KMS-11 (cell line): ENCODE results near the gene UCP3.

ENCODE experiments used
- H2AFZ ChIP-seq: fragments of 200-600 bp; sonication (generic); 2 replicates; pipeline ENCODE4 v1.6.1; 2016; ENCODE audit warnings: antibody characterized with exemption, mixed run types, low read depth
- H3K27ac ChIP-seq: fragments of 200-600 bp; sonication (generic); 2 replicates; pipeline ENCODE4 v1.6.1; 2016; ENCODE audit warnings: mild to moderate bottlenecking, mixed run types
- H3K27me3 ChIP-seq: fragments of 200-600 bp; sonication (generic); 2 replicates; pipeline ENCODE4 v1.6.1; 2017; ENCODE audit warnings: mild to moderate bottlenecking, low read depth, mixed run types, moderate library complexity; ENCODE audit not compliant: insufficient read depth
- H3K36me3 ChIP-seq: fragments of 200-600 bp; sonication (generic); 2 replicates; pipeline ENCODE4 v1.6.1; 2017; ENCODE audit warnings: mild to moderate bottlenecking, mixed run types; ENCODE audit not compliant: insufficient read depth
- H3K4me1 ChIP-seq: fragments of 200-600 bp; sonication (generic); 2 replicates; pipeline ENCODE4 v1.6.1; 2016; ENCODE audit warnings: mild to moderate bottlenecking, low read depth, mixed run types; ENCODE audit not compliant: poor library complexity, severe bottlenecking
- H3K4me2 ChIP-seq: fragments of 200-600 bp; sonication (generic); 2 replicates; pipeline ENCODE4 v1.7.0; 2016; ENCODE audit warnings: mild to moderate bottlenecking, mixed run types
- H3K4me3 ChIP-seq: fragments of 200-600 bp; sonication (generic); IDR thresholded peaks from 2 replicates; pipeline ENCODE4 v1.6.1; 2017; ENCODE audit warnings: low read depth, low read length, mixed read lengths; ENCODE audit not compliant: insufficient read depth
- H3K79me2 ChIP-seq: fragments of 200-600 bp; sonication (generic); 2 replicates; pipeline ENCODE4 v1.6.1; 2016; ENCODE audit warnings: low read depth, mixed run types; ENCODE audit not compliant: insufficient read depth
- H3K9ac ChIP-seq: fragments of 200-600 bp; sonication (generic); 2 replicates; pipeline ENCODE4 v1.6.1; 2016; ENCODE audit warnings: mild to moderate bottlenecking, mixed run types
- H4K20me1 ChIP-seq: fragments of 200-600 bp; sonication (generic); 2 replicates; pipeline ENCODE4 v1.6.1; 2016; ENCODE audit warnings: mild to moderate bottlenecking, mixed run types; ENCODE audit not compliant: insufficient read depth
- CTCF ChIP-seq: fragments of 200-600 bp; sonication (generic); conservative IDR thresholded peaks from 2 replicates; pipeline ENCODE4 v1.6.1; 2017; ENCODE audit warnings: low read depth, mild to moderate bottlenecking, antibody characterized with exemption, low read length, moderate library complexity, mixed read lengths

Gene UCP3

GRCh38 chr11:74008373-74009229 is at the start of gene UCP3:
UCP3 (minus strand) TSS chr11:74009085; CDS start chr11:74007042, 2,043 bp downstream.
- Histone ChIP-seq H3K4me1 (no peaks in the 10 kb centered on the region), H2AFZ (no peak within 1 kb of the TSS), H4K20me1 (no peaks in the 10 kb centered on the region), H3K27ac (no peak within 1 kb of the TSS), H3K79me2 (no peaks in the 10 kb centered on the region), H3K27me3 (no peaks in the 10 kb centered on the region), H3K4me2 (no peak within 1 kb of the TSS), H3K9ac (no peak within 1 kb of the TSS), H3K4me3 (no peak within 1 kb of the TSS), H3K36me3 (no peaks in the 10 kb centered on the region)
- no peak for TF ChIP-seq CTCF

GRCh38 chr11:74057249-74058151 is 48.6 kb upstream of the UCP3 start:
- Histone ChIP-seq H3K4me2 (no peak overlapping the region), H3K36me3 (no peaks in the 10 kb centered on the region), H3K27ac (no peak overlapping the region)

GRCh38 chr11:74055938-74056337 is 47.1 kb upstream of the UCP3 start:
- H3K4me2 ChIP-seq = no peak overlapping the region
- no peaks in the 10 kb centered on the region for H3K27me3 ChIP-seq
- no peak overlapping the region for H3K27ac ChIP-seq
- H3K36me3 ChIP-seq = no peaks in the 10 kb centered on the region
- H3K9ac ChIP-seq = no peak overlapping the region
- no peaks in the 10 kb centered on the region for H3K79me2 ChIP-seq
- no peak overlapping the region for H3K4me3 ChIP-seq
- TF ChIP-seq CTCF = no peak
- H3K4me1 ChIP-seq = no peaks in the 10 kb centered on the region
- no peaks in the 10 kb centered on the region for H4K20me1 ChIP-seq
- no peak overlapping the region for H2AFZ ChIP-seq

More at GRCh38 chr11:74057249-74058151, 48.6 kb upstream of the UCP3 start:
- Histone ChIP-seq H2AFZ (no peak overlapping the region), H3K4me3 (no peak overlapping the region), H4K20me1 (no peaks in the 10 kb centered on the region), H3K79me2 (no peaks in the 10 kb centered on the region), H3K4me1 (no peaks in the 10 kb centered on the region), H3K27me3 (no peaks in the 10 kb centered on the region), H3K9ac (no peak overlapping the region)
- no peak for TF ChIP-seq CTCF

GRCh38 chr11:74050465-74050864 is 41.6 kb upstream of the UCP3 start:
- Histone ChIP-seq H3K36me3 (no peaks in the 10 kb centered on the region), H3K9ac (no peak overlapping the region), H3K27ac (no peak overlapping the region), H3K4me2 (no peak overlapping the region), H4K20me1 (no peaks in the 10 kb centered on the region), H3K79me2 (no peaks in the 10 kb centered on the region), H2AFZ (no peak overlapping the region), H3K4me3 (no peak overlapping the region), H3K27me3 (no peaks in the 10 kb centered on the region), H3K4me1 (no peaks in the 10 kb centered on the region)
- no peak for TF ChIP-seq CTCF
